NCI-H2107 treated with DMSO at 0.1 percent for 48 hours (cell line): ENCODE measurements around the gene KNCN.

Experiments used
- DNase-seq: peaks from one replicate; lab custom pipeline; 2025; ENCODE audit not compliant: unreplicated experiment; lab: John Stamatoyannopoulos, UW

Gene KNCN

DNA sequence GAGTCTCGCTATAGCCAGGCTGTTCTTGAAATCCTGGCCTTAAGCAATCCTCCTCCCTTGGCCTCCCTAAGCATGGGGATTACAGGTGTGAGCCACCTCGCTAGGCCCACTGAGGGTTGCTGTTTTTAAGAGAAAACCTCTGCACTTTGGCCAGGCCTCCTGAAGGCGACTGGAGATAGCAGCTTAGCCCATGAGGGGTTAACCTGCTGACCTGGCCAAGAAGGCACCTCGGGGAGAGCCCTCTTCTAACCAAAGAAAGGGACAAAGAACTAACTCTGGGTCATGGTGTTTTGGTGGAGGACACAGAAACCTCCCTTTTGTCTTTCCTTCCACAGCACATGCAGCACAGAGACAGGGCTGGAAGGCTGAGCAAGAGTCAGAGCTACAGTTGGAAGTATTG lies 17.7 kb upstream of the KNCN start:
- DNase-seq: no peak

DNA sequence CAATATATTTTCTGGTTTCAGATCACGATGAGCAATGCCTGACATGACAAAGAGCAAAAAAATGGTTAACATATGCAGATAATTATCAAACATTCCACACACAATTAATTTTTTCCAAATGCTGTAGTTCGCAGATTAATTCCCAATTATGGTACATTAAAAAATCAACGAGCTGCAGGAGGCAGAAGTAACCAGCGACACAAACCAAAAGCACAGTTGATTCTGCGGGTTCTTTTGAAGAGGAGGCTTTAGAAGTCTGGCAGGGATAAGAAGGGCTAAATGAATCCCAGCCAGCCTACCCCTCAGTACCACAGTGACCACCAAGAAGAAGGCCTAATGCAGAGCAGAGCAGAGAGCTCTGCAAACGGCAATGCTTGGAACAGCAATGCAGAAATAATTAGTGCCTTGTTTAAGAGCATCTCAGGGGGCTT lies 17.0 kb upstream of the KNCN start:
- no peak for DNase-seq

DNA sequence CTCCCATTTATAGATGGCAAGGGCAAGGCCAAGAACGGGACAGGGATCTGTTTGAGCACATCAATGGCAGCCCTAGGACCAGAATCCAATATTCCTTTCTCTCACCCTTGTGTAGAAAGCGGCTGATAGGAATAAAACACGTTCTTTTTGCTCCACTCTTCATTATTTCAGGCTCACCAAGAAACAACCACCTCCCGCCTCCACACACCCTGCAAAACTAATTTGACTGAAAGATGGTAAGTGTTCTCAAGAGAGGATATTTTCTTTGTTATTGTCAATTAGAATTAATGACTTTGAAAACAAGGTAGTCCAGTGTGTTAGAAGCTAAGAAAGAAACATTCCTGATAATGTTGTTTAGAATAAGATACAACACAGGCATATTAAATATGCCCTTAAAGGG lies 11.9 kb upstream of the KNCN start:
- no peak for DNase-seq

- no peak for DNase-seq
Measured at GRCh38 chr1:46562498-46562897, 11.1 kb upstream of the KNCN start.

DNA sequence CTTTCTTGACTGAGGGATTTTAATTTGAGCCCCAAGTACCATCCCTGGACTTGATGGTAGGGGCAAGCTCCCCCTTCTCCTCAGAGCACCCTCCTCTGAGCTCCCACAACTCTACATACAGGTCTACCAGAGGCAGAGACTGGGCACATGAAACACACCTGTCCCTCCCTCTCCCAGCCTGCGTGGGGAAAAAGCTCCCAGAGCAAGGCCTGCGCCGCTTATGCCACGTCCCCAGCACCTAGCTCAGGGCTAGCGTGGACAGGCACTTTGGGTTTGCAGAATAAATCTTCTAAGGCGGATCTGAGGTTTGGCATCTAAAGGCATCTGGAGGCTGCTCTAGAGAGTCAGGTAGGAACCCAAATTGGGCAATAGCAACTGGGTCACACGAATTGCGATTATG lies 7.5 kb upstream of the KNCN start:
- DNase-seq: no peak

GRCh38 chr1:46558141-46558963 lies 6.9 kb upstream of the KNCN start:
- peak; percentile 85 for DNase-seq

GRCh38 chr1:46557403-46557802 lies 6.0 kb upstream of the KNCN start:
- DNase-seq: peak; percentile 75

- DNase-seq: no peak
Measured at GRCh38 chr1:46556822-46557221, 5.4 kb upstream of the KNCN start.

DNA sequence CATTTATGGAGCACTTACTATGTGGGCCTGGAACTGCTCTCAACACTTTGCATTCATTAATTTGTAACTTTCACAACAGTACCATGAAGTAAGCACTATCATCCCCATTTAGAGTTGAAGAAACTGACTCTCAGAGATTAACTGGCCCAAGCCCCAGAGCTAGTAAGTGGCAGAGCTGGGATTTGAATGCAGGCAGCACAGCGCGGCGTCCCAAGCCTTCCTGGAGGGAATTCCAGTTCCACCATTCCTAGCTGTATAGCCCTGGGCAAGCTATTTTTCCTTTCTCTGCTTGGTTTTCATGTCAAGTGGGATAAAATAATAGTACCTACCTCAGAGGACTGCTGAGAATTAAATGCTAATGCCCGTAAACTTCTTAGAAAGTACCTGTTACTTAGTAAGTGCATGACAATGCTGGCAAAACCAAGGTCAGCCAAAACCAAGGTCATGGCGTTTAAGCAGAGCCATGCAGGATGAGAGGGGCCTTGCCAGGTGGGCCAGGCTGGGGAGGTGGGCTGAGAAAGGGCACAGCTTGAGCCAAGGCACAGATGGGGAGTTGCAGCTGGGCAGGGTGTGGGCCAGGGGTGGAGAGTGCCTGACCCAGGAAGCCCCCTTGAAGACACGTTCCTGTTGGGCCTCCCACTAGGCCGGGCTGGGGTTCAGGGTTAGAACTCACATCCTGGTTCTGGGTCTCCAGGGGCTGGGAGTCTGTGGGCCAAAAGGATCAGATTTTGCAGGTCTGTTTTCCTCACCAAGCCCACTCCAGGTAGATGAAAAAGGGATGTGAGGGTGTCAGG lies 4.6 kb upstream of the KNCN start:
- DNase-seq: no peak

DNA sequence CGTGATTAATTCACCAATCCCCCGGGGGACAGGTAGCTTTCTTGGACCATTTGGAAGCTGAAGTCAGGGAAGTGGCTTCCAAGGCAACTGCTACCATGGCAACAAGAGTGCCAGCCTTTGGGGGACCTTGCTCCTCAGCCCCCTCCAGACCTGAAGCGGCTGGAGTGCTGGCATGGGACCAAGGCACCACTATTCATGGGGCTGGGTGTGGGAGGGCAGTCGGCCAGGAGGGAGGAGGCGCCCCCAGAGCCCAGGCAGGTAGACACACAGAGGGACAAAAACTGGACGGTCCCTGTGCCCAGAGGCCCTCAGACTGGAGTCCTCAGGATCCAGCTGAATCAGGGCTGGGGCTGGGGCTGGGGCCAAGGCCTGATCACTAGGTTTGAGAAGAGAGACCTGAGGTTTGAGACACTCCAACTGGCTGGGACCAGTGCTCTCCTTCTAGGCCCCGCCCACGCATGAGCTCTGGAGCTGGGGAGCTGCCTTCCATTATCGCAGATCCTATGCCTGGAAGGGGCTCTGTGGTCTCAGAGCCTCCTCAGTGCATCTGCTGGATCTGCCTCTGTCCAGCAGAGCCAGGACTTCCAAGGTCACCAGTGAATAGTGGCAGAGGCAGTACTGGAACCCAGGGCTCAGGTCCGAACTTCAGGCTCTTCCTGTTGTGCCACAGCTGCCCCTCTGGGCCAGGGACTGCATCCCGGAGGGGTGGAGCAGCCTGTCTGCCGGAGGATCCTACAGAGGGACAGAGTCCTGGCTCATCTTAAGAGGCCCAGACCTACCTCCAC lies 3.3 kb upstream of the KNCN start:
- no peak for DNase-seq

- no peak for DNase-seq
Measured at GRCh38 chr1:46554236-46554596, 2.8 kb upstream of the KNCN start.

DNA sequence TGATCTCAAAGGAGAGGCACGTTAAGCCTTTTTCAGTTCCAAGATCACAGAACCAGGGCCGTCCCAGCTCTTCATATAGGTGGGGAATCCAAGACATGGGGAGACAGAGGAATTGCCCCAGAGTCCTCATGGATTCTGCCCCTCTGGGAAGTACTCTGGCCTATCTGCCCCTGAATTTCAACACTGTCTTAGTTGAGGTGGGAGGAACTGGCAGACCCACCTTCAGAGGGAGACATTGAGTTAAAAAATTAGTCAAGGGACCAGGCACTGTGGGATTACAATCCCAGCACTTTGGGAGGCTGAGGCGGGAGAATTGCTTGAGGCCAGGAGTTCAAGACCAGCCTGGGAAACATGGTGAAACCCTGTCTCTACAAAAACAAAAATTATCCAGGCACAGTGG lies 2.1 kb upstream of the KNCN start:
- no peak for DNase-seq

DNA sequence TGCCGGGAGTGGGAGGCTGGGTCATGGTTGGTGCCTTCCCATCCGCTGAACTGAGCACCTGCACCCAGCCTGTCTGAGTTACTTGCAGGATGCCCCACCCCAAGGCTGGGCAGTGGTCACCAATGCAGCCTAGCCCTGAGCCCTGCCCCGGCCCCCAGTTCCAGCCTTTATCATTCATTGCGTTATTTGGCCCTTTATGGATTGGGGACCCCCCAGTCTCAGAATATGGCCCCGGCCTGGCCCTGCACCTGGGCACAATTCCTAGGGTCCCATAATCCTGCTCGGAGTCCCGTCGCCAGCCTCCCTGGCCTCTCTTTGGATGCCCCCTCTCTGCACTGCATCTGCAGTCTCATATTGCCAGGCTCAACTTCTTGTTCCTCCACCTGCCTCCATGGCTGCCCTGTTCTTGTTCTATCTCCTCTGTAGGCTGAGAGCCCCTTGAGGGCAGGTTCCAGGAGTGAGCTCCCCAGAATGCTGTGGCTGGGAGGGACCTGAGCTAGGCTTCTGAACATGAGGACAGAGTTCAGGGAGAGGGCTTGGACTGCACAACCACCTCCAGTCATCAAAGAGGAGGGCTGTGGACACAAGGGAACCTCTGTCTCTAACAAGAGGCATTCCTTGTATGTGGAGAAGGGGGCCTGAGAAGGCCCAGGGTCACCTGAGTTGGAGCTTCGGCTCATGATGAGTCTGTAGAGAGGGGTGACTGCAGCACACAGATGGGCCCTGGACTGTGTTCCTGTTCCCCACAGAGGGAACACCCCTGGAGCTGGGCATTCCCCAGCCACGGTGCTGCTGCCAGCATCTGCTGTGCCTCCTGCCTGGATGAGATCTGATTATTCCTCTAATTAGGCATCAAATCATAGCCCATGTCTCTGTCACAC lies 1.1 kb upstream of the KNCN start:
- no peak for DNase-seq

DNA sequence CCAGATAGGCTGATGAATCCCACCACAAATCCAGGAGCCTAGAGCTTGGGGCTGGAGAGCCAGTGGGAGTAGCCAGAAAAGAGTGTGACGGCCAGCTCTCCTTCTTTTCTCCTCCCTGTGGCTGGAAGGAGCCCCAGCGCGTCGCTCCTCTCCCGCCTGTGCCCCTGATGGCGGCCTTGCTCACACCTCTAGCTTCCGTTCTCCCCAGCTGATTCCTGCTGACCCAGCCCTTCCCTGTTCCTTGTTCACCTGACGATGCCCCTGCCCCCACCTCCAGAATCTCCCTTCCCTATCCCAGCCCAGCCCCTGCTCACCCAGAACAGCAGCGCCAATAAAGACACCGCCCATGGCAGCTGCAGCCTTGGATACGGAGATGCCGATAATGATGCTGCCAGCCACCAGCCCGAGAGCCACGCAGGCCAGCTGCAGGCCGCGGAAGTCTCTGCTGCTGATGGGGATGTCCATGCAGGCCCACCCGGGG lies 656 bp downstream of the KNCN start:
- DNase-seq: no peak

DNA sequence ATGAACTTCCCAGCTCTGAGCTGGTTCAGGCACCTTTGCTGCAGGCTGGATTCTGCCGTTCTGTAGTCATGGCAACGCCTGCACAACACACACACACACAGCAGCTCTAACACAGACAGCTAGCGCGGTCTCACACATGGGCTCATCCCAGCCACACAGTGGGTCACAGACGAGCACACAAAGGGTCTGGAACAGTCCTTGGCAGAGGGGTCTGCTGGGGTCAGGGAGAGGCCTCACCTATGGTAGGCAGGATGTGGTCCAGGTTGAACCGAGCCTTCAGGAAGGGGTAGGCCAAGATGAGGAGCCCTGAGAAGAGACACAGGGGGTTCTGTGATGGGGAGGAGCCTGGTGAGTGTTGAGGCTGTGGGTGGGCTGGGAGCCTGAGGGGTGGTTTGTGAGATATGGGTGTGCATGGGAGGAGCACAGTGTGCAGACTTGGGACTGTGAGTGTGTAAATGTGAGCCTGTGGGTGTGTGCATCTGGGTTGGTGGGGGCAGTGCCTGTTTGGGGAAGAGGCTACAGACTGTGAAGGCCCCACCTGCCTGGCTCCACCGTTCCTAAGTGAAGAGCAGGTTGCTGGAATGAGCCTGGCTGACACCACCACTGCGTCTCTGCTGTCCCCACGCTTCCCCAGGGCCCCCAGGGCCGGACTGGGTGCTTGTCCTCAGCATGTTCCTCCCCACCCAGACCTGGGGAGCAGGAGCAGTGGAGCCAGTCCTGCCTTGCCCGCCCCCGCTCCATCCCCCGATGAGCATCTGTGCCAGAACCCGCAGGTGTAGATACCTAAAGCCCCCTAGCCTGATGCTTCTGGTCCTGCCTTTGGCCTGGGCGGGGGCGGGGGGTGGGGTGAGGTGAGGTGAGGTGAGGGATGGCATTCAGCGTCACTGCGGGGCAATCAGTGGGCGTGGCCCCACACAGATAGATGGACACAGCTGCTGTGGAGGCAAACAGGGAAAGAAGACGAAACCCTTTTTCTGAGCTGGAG lies 1.5 kb downstream of the KNCN start:
- no peak for DNase-seq

GRCh38 chr1:46547481-46548383 lies 3.7 kb downstream of the KNCN start:
- DNase-seq: peak; percentile 27

DNA sequence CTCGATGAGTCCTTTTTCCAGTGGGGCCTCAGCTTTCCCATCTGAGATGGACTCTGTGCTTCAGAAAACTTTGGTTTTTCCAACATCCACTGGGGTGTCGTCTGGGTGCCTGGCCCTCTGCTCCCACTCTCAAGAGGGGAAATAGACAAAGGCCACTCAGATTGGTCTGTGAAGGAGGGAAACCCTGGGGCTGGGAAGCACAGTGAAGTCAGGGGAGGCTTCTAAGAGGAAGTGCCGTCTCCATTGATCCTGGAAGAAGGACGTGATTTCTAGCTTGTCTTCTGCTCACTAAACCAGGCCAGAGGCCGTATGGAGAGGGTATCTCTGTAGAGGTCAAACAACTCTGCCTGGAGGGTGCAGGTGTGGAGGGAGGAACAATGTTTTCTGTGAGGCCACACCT lies 5.2 kb downstream of the KNCN start:
- no peak for DNase-seq

DNA sequence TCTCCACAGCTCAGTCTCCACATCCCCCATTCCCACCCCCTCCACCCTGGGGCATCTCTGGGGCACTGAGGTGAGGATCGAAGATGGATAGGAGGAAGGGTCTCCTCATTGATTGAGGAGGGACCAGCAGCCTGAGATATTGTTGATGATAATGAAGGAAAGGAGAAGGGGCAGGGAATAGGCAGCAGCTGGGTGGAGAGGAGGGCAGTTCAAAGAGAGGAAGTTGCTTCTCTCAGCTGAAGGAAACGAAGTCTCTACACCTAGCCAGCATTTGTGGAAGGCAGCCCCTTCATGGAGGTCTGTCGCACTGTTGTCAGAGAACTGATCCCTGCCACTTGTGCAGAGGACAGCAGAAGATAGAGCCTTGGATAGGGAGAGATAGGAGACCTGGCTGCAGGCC lies 5.7 kb downstream of the KNCN start:
- no peak for DNase-seq
